HK-2 (cell line): Measurements from ENCODE around the gene DSC1.
"Not testable (repeated sequence)": the region's sequence is repeated elsewhere in the genome, so short reads cannot be mapped to it uniquely, and the experiment has no call there.

Source experiments
- DNase-seq: peaks from one replicate; pipeline ENCODE4 v3.0.0-alpha.2; 2018; ENCODE audit not compliant: unreplicated experiment

DSC1 gene

GRCh38 chr18:31176531-31176930, 13.9 kb upstream of the DSC1 start:
- DNase-seq = no peak

GRCh38 chr18:31171144-31171839, 8.6 kb upstream of the DSC1 start:
- DNase-seq = no peak

DNA sequence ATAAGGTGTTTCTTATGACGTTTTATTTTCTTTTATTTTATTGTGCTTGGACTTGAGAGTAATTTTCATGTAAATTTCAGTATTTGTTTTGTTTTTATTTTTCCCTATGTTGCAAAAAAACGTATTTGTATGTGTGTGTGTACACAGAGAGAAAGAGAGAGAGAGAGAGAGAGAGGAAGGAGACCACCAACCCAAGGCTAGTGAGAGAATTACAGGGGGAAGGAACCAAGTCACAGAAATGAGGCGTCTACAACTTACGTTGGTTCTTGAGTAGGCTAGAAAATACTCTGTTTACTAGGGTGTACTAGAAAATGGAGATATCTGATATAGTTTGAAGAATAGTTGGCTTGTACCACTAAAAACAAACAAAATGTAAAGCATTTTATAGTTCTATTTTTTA, 7.7 kb upstream of the DSC1 start:
- no peak for DNase-seq

GRCh38 chr18:31162419-31162793, 250 bp downstream of the DSC1 start:
- no peak for DNase-seq

DNA sequence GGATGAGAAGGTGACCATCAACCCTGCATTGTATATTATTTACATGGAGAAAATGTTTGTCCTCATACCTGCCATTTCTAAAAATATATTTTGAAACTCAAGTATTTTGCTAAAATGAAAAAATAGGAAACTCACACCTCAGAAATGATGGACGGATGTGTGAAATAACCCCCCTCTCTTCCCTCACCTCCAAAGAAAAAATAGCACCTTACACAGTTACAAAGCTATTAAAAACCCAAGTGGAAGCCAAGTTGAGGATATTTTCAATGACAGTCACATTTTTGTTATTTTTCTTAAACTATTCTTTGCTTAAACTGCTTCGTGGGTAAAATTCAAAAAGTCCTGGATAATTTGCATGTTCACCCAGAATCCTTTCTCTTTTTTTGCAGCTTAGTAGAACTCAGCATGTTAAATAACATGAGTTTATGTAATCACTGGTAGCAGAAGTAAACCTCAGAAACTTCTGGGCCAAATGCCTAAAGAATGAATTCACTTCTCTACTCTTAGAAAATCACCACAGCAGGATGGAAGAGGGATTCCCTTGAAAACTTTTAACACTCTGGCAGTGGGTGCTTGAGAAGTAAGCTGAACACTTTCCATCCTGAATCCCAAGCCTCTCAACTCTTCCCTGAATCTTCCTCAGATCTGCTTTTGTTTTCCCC, 768 bp downstream of the DSC1 start:
- DNase-seq = no peak

DNA sequence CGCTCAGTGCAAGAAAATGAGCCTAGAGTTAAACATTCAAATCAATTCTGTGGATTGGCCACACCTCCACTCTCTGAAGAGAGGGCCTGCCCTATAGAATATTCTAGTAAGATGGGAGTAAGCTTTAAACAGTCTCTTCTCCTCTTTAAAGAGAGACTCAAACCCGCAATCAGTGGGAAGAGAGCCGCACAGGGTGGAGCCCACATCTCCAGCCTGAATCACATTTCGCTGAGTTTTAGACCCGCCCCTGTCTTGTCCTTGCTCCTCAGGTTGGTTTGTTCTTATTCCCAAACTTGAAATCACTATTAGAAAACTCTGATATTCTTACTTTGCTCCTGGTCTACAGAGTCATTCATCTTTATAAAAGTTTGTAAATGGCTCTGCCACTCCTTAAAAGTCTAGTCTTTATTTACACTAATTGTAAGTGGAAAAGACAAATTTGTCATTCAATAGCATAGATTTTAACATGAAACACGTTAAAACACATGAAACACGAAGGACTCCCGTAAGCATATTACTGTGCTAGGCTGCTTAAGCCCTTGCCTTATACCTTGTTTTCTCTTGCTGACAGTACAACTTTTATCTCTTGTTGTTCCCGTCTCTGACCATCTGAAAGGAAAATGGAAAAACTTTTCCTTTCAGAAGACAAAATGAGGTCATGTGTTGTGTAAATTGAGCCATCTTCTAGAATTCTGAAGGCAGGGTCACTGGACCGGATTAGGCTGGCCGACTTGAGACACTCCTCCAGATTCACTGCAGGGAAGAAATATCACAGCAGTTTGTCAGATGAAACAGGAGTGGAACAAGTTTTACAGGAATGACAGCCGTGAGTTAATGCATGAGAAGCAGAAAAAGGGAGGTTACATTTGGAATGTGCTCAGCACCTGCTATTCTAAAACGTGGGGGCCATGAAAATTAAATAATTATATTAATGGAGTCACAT, 5.6 kb downstream of the DSC1 start:
- DNase-seq = no peak

DNA sequence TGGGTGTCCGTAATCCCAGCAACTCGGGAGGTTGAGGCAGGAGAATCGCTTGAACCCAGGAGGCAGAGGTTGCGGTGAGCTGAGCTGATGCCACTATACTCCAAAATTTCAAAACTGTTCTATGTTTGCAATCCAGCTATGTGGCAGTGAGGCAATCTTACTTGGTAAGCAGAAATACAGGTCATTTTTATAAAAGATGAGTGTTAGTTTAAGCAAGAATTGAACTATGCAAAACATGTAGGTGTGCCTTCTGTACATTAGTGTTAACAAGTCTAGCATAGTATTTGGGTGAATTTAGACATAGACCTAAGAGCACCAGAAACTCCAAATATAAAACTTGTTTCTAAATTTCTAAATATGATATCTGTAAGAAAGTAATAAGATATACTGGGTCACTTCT, 7.2 kb downstream of the DSC1 start:
- no peak for DNase-seq

DNA sequence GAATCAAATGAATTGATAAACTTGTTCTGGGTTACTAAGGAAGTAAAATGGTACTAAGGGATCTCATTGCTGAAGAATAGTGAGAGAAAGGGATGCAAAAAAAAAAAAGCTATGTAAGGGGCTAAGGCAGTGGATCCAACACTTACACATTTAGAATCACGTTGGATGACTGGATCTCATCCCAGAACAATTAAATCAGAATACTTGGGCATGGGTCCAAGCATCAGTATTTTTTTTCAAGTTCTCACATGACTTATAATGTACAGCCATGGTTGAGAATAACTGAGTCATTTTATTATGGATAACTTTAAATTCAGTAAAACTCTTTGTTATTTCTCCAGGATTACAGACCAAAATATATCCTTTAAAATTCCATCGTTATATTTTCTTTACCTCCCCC, 8.5 kb downstream of the DSC1 start:
- no peak for DNase-seq

DNA sequence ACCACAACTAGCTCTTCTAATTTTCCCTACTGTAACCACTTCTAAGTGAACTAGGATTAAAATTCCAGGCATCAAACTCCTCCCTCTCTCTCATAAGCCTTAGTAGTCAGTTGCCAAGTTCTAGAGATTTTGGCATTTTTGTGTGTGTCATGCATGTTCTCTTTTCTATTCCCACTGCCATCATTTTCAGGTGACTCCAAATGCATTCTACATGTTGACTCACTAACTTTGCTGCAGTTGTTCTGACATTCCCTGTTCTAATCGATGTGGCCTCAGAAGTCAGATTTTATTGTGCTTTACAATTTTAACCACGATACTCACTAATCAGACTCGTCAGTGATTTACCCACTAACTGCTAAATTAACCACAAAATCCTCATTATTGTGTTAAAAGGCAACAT, 13.3 kb downstream of the DSC1 start:
- DNase-seq = no peak

GRCh38 chr18:31148600-31148999, 14.1 kb downstream of the DSC1 start:
- no peak for DNase-seq

- DNase-seq = no peak
These were observed 15.8 kb downstream of the DSC1 start for GRCh38 chr18:31146809-31147208.

DNA sequence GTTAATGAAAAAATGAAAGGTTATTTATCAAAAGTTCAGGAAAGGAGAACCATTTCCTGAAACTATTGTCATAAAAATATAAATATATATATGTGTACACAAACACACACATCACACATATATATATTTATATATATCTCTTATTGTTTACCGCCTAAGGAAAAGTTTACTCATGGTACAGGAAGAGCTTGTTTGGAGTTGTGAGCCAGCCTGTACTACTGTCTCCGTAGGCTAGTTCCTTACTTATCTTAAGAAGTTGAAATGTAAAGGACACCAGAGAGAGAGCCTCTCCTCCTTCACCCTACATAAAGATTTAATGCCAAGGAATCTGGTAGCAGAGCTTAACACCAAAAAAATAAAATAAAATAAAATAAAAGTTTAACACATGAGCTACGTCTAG, 19.6 kb downstream of the DSC1 start:
- DNase-seq = no peak

DNA sequence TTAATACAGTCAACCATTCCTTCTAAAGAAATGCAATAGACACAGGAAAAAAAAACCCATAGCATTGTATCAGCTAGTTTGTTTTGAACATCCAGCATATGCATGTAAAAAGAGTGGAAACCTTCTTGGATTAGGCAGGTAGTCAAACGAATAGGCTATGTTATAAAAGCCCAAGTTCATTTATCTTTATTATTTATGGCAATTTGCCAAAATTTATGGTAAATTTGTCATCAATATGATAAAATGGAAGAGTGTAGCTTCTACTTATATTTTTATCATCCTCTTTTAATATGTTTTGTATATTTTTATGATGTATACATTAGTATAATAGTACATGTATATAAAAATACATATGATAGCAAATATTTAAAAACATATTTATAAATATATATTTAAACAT, 23.9 kb downstream of the DSC1 start:
- no peak for DNase-seq

GRCh38 chr18:31134988-31135529, 27.6 kb downstream of the DSC1 start:
- DNase-seq = no peak

- no peak for DNase-seq
These were observed 33.1 kb downstream of the DSC1 start for GRCh38 chr18:31129398-31130115.

- no peak for DNase-seq
These were observed 36.8 kb downstream of the DSC1 start for GRCh38 chr18:31125878-31126277.

DNA sequence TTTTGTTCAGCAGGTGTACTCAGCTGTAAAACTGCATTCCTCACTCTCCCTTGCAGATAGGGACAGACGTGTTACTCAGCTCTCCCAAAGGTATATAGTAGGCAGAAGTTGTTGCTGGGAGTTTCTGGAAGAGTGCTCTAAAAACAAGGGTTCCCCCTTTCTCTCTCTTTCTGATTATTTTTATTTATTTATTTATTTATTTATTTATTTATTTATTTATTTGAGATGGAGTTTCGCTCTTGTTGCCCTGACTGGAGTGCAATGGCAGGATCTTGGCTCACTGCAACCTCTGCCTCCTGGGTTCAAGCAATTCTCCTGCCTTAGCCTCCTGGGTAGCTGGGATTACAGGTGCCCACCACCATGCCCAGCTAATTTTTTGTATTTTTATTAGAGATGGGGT, 39.5 kb downstream of the DSC1 start:
- not testable (repeated sequence) for DNase-seq

DNA sequence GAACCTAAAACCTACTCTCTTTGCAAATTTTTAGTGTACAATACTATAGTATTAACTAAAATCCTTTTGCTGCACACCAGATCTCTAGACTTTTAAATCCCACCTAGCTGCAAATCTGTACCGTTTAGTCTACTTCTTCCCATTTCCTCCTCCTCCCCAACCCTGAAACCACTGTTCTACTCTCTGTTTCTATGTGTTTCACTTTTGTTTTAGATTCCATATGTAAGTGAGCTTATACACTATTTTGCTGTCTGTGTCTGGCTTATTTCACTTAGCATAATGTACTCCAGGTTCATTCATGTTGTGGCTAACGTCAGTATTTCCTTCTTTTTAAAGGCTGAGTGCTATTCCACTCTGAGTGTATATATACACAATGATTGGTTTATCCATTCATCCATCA, 42.1 kb downstream of the DSC1 start:
- no peak for DNase-seq

DNA sequence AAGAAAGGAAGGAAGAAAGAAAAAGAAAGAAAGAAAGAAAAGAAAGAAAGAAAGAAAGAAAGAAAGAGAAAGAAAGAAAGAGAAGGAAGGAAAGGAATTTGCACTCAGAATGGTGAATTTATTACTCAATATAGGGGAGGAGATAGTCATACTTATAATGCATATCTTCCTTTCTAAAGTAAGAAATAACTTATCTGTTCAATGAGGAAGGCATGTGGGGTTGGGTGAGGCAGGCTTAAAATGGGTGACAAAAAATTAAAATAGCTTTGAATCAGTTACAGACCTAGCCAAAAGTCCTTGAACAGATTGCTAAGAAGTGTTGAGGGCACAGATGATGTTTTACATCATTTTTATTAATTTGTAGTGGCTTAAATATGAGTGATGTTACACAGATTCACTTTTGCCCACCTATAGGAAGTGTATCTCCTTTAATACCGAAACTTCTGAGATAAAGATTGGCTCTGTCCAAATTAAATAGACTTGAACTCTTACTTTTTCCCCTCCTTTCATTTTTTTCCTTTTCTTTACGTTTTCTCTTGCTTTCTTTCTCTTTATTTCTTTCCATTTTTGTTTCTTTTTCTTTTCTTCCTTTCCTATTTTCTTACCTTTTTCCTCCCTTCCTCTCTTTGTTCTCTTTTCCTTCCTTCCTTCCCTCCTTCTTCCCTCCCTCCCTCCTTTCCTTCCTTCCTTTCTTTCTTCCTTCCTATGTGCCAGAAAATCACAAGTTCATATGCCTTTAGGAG, 45.6 kb downstream of the DSC1 start:
- no peak for DNase-seq

GRCh38 chr18:31112804-31113203, 49.9 kb downstream of the DSC1 start:
- DNase-seq = no peak

DNA sequence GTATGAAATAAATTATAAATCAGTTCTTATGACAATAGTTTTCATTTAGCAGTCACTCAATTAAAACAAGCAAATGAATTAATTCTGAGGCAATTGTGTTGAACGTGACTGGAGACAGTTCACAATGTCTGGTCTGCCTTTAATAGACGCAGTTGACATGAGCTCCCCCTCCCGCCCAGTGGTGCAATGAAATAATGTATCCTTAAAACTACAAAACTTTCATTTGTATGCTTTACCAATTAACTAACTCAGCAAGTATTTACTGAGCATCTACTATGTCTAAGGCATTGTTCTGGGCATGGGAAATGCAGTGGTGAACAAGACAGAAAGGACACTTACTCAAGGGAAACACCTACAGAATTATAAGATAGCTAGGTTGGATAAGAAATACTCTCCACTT, 56.9 kb downstream of the DSC1 start:
- no peak for DNase-seq
